K562 (cell line): ENCODE measurements around the gene DBF4B. TPM values are rescaled to one million over a fixed set of nuclear protein-coding genes. Genes with fewer than 3 reads are reported as not detected.

Experiments
- CREB3L1 ChIP-seq: fragments of 450-650 bp; IDR thresholded peaks from 2 replicates; pipeline ENCODE4 v1.6.1; 2014; ENCODE audit warnings: low read depth, mild to moderate bottlenecking, moderate library complexity, borderline replicate concordance
- CREM ChIP-seq: IDR thresholded peaks from 2 replicates; pipeline ENCODE4 v1.6.1; 2014; ENCODE audit warnings: antibody characterized with exemption, low read depth
- EGR1 ChIP-seq: fragments of 450-650 bp; conservative IDR thresholded peaks from 2 replicates; pipeline ENCODE4 v1.6.1; 2017; ENCODE audit warnings: mild to moderate bottlenecking
- EP400 ChIP-seq: fragments of 450-650 bp; IDR thresholded peaks from 2 replicates; pipeline ENCODE4 v1.6.1; 2017; ENCODE audit warnings: antibody characterized with exemption, mild to moderate bottlenecking, moderate library complexity
- GATAD2B ChIP-seq: fragments of 450-650 bp; IDR thresholded peaks from 2 replicates; pipeline ENCODE4 v1.6.1; 2017; ENCODE audit warnings: mild to moderate bottlenecking, borderline replicate concordance
- KDM2B ChIP-seq: fragments of 250-450 bp; sonication (Bioruptor Pico); IDR thresholded peaks from 2 replicates; pipeline ENCODE4 v1.8.0; 2021; ENCODE audit warnings: mild to moderate bottlenecking, moderate library complexity
- PRMT5 ChIP-seq: sonication (generic); formaldehyde crosslinking; IDR thresholded peaks from 2 replicates; pipeline ENCODE4 v1.5.0; 2020; ENCODE audit warnings: missing genetic modification reagents
- TRIM24 ChIP-seq, 2 experiments: fragments of 450-650 bp; IDR thresholded peaks; 2 replicates each; pipeline ENCODE4 v1.6.1; 2016
- YY1 ChIP-seq, 3 experiments: IDR thresholded peaks; 2 replicates each; pipeline ENCODE4 v1.6.1; 2011; ENCODE audit warnings: low read length in 2 of 3, mild to moderate bottlenecking in 2 of 3, moderate library complexity in 2 of 3, borderline replicate concordance in 1 of 3, control low read depth in 1 of 3, low read depth in 1 of 3; ENCODE audit not compliant: insufficient read depth in 3 of 3, insufficient replicate concordance in 2 of 3, control insufficient read depth in 1 of 3, insufficient read length in 1 of 3; ENCODE audit errors: extremely low read depth in 1 of 3
- ZBTB5 ChIP-seq: fragments of 450-650 bp; IDR thresholded peaks from 2 replicates; pipeline ENCODE4 v1.6.1; 2017; ENCODE audit warnings: antibody characterized with exemption
- polyA plus RNA-seq, 8 experiments: library from polyadenylated mRNA; depleted of rRNA in 4 of 8; stranded (reverse) in 5 of 8; unstranded in 3 of 8; fragments of >200 nt; fragmentation: Nextera tagmentation in 2 of 8; fragmentation: Illumina TruSeq in 1 of 8; extraction: Ambion mirVana in 2 of 8; extraction: Trizol in 1 of 8; gene quantifications; 2 replicates each; pipeline versions ENCODE4 v1.2.1 to v1.2.3, GENCODE V29; 2011 to 2014; ENCODE audit warnings: inconsistent platforms in 1 of 8, missing spikeins in 1 of 8
- total RNA-seq, 7 experiments: library from RNA; depleted of rRNA in 6 of 7; stranded (reverse); fragments of >200 nt in 6 of 7; fragmentation: Illumina TruSeq in 2 of 7; extraction: Trizol in 2 of 7; gene quantifications; 2 replicates each; pipeline versions ENCODE4 v1.2.1 to v1.2.3, GENCODE V29; 2011 to 2021; ENCODE audit warnings: low replicate concordance in 1 of 7
- TF ChIP-seq, protein P1 (sequence below): fragments of 450-650 bp; IDR thresholded peaks from 2 replicates; pipeline ENCODE4 v1.6.1; 2018; ENCODE audit not compliant: partially characterized antibody
- TF ChIP-seq, protein P2 (sequence below): fragments of 250-450 bp; sonication (Bioruptor Pico); IDR thresholded peaks from 2 replicates; pipeline ENCODE4 v1.5.0; 2020; ENCODE audit warnings: mild to moderate bottlenecking, borderline replicate concordance
- TF ChIP-seq, protein P3 (sequence below): fragments of 150-350 bp; conservative IDR thresholded peaks from 2 replicates; pipeline ENCODE4 v1.6.1; 2014; ENCODE audit warnings: low read length

Gene DBF4B
- total and polyA plus RNA-seq, 9 of the 15 experiments (the other 6 are each of a cell fraction or from before 2014, with no cell fraction given) = 2.5 to 26.9 (median 14.6) TPM

DNA sequence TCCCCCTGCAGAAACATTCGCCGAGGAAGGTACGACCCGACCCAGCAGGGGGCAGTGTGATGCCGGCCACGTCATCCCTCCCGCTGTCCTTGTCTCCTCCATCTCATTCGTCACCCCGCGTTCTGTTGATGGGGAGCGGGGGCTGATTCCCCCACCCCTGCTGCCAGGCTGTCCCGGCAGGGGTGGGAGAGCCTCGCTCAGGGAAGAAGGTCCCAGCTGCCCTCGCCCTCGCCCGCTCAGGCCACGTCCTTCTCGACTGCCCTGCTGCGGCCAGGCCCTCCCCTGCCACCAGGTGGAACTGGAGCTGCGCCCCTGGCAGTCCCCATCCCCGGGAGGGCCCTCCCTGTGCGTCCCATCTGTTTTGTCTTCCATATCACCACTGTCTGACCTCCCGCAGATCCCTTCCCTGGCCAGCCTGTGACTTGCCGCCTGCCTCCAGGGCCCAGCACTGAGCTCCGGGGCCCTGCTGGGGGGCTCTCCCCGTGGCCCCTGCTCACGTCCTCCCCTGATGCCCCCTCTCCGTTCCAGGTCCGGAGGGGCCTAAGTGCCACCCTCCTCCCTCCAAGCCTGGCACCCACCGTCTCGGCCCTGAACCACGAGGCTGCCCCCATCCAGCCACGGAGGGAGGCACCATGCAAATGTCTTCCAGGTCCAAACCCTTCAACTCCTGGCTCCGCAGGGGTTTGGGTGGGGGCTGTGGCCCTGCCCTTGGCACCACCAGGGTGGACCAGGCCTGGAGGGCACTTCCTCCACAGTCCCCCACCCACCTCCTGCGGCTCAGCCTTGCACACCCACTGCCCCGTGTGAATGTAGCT is 71.0 kb downstream of the DBF4B start (continued):
- peak in 2 of 3 experiments; percentile 17 to 33 for TF ChIP-seq YY1 (IDR thresholded peaks at IDR 0.05; ENCODE audit: borderline replicate concordance in 1 of 3, control insufficient read depth in 1 of 3, extremely low read depth in 1 of 3, insufficient read depth in 3 of 3, insufficient read length in 1 of 3, insufficient replicate concordance in 2 of 3, low read depth in 1 of 3, low read length in 2 of 3)
- no peak for TF ChIP-seq PRMT5 (CRISPR knock-in tag)
- TF ChIP-seq TRIM24 (IDR thresholded peaks at IDR 0.05) = 0 out of 4 replicates have a peak, but pooled peaks of 1 of the 2 experiments have one; percentile 15
- TF ChIP-seq, protein P1, sequence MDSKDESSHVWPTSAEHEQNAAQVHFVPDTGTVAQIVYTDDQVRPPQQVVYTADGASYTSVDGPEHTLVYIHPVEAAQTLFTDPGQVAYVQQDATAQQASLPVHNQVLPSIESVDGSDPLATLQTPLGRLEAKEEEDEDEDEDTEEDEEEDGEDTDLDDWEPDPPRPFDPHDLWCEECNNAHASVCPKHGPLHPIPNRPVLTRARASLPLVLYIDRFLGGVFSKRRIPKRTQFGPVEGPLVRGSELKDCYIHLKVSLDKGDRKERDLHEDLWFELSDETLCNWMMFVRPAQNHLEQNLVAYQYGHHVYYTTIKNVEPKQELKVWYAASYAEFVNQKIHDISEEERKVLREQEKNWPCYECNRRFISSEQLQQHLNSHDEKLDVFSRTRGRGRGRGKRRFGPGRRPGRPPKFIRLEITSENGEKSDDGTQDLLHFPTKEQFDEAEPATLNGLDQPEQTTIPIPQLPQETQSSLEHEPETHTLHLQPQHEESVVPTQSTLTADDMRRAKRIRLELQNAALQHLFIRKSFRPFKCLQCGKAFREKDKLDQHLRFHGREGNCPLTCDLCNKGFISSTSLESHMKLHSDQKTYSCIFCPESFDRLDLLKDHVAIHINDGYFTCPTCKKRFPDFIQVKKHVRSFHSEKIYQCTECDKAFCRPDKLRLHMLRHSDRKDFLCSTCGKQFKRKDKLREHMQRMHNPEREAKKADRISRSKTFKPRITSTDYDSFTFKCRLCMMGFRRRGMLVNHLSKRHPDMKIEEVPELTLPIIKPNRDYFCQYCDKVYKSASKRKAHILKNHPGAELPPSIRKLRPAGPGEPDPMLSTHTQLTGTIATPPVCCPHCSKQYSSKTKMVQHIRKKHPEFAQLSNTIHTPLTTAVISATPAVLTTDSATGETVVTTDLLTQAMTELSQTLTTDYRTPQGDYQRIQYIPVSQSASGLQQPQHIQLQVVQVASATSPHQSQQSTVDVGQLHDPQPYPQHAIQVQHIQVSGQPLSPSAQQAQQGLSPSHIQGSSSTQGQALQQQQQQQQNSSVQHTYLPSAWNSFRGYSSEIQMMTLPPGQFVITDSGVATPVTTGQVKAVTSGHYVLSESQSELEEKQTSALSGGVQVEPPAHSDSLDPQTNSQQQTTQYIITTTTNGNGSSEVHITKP = peak; percentile 19
- TF ChIP-seq CREB3L1 = peak; percentile 98
- TF ChIP-seq, protein P2, sequence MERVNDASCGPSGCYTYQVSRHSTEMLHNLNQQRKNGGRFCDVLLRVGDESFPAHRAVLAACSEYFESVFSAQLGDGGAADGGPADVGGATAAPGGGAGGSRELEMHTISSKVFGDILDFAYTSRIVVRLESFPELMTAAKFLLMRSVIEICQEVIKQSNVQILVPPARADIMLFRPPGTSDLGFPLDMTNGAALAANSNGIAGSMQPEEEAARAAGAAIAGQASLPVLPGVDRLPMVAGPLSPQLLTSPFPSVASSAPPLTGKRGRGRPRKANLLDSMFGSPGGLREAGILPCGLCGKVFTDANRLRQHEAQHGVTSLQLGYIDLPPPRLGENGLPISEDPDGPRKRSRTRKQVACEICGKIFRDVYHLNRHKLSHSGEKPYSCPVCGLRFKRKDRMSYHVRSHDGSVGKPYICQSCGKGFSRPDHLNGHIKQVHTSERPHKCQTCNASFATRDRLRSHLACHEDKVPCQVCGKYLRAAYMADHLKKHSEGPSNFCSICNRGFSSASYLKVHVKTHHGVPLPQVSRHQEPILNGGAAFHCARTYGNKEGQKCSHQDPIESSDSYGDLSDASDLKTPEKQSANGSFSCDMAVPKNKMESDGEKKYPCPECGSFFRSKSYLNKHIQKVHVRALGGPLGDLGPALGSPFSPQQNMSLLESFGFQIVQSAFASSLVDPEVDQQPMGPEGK (CRISPR knock-in tag) = no peak
- TF ChIP-seq EP400 = peak; percentile 83
- TF ChIP-seq CREM = peak; percentile 98
- TF ChIP-seq KDM2B = no peak
- TF ChIP-seq ZBTB5 = no peak
- TF ChIP-seq GATAD2B = no peak
- TF ChIP-seq, protein P3, sequence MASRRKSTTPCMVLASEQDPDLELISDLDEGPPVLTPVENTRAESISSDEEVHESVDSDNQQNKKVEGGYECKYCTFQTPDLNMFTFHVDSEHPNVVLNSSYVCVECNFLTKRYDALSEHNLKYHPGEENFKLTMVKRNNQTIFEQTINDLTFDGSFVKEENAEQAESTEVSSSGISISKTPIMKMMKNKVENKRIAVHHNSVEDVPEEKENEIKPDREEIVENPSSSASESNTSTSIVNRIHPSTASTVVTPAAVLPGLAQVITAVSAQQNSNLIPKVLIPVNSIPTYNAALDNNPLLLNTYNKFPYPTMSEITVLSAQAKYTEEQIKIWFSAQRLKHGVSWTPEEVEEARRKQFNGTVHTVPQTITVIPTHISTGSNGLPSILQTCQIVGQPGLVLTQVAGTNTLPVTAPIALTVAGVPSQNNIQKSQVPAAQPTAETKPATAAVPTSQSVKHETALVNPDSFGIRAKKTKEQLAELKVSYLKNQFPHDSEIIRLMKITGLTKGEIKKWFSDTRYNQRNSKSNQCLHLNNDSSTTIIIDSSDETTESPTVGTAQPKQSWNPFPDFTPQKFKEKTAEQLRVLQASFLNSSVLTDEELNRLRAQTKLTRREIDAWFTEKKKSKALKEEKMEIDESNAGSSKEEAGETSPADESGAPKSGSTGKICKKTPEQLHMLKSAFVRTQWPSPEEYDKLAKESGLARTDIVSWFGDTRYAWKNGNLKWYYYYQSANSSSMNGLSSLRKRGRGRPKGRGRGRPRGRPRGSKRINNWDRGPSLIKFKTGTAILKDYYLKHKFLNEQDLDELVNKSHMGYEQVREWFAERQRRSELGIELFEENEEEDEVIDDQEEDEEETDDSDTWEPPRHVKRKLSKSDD = 0 out of 2 replicates have a peak, but pooled peaks have one; percentile 57
- peak; percentile 58 for TF ChIP-seq EGR1
